Ovary (tissue), 9 donors: ENCODE measurements around the gene LYST. TPM values are rescaled to one million over a fixed set of nuclear protein-coding genes. Genes with fewer than 3 reads are reported as not detected.

Experiments
- DNase-seq, 5 donors: peaks; one replicate each; pipeline ENCODE4 v3.0.0-alpha.2; 2019 to 2020
- H3K27ac ChIP-seq, 2 donors: fragments of 200-600 bp; one replicate each; pipeline versions ENCODE4 v1.5.1 to v1.8.0; 2019 to 2022
- H3K27me3 ChIP-seq: fragments of 200-600 bp; one replicate; pipeline ENCODE4 v1.8.0; 2022
- H3K36me3 ChIP-seq: fragments of 200-600 bp; sonication (generic); one replicate; pipeline ENCODE4 v1.5.1; 2019
- H3K4me1 ChIP-seq: one replicate; pipeline ENCODE4 v1.8.1; 2013; ENCODE audit warnings: mild to moderate bottlenecking, moderate library complexity; ENCODE audit not compliant: insufficient read depth
- H3K4me3 ChIP-seq: fragments of 200-600 bp; sonication (generic); one replicate; pipeline ENCODE4 v1.5.1; 2017
- H3K9me3 ChIP-seq, 2 donors: fragments of 200-600 bp in 1 of 2; sonication (generic) in 1 of 2; one replicate each; pipeline versions ENCODE4 v1.5.1 to v1.8.1; 2013 to 2019; ENCODE audit warnings: mild to moderate bottlenecking in 1 of 2, moderate library complexity in 1 of 2
- CTCF ChIP-seq, 3 donors: fragments of 450-650 bp in 2 of 3; fragments of 200-600 bp in 1 of 3; IDR thresholded peaks; one replicate each; pipeline versions ENCODE4 v1.5.1 to v1.8.0; 2016 to 2022; ENCODE audit warnings: antibody characterized with exemption in 3 of 3, mild to moderate bottlenecking in 1 of 3
- EP300 ChIP-seq: sonication (generic); formaldehyde crosslinking; IDR thresholded peaks from one replicate; pipeline ENCODE4 v1.6.1; 2017; ENCODE audit warnings: antibody characterized with exemption
- POLR2A ChIP-seq: fragments of 450-650 bp; IDR thresholded peaks from one replicate; pipeline ENCODE4 v1.6.1; 2017; ENCODE audit warnings: antibody characterized with exemption, mild to moderate bottlenecking, moderate library complexity
- WGBS, 3 donors: extraction: QIAGEN DNeasy Blood & Tissue Kit in 1 of 3; methylation state at CpG; one replicate each; pipeline versions ENCODE4 v1.1.5 to v1.1.7; 2013 to 2017; 5-methylcytosine and 5-hydroxymethylcytosine counted together
- intact Hi-C, 4 donors: fragments of 100-400 bp; cut with DNase I; formaldehyde crosslinking; loops; one replicate each; pipeline versions ENCODE4 v1.11.0 to v1.15.1; 2022 to 2023
- polyA plus RNA-seq, 2 donors: library from polyadenylated mRNA; stranded (reverse); fragments of 200-250 nt in 1 of 2; fragments of 350-450 nt in 1 of 2; fragmentation: Illumina TruSeq in 1 of 2; extraction: RNeasy Lipid Tissue Mini Kit (QIAGEN cat#74804) in 1 of 2; gene quantifications; one replicate each; pipeline ENCODE4 v1.2.3, GENCODE V29; 2013 to 2014
- total RNA-seq, 7 donors: library from RNA; depleted of rRNA in 2 of 7; stranded (reverse); fragments of >200 nt in 2 of 7; fragmentation: NEBNext Ultra II Directional in 3 of 7; extraction: Animal tissue kit (Norgen Biotek cat#: 25700) in 3 of 7; gene quantifications; one replicate each; pipeline versions ENCODE4 v1.1.0 to v1.2.4, GENCODE V29; 2016 to 2023
- donor health status: DM: no; HTN: no; CAD: no; lungs with moderate emphysema.
- donor health status: DM: no; HTN: no; CAD: no.
- donor health status: Bipolar disorder and iron deficiency.
- donor health status: DM: yes; HTN: yes; CAD: no.
- donor health status: DM: no; HTN: no; CAD: no.
- donor health status: DM: yes; HTN: yes; CAD: no.

The LYST gene
- total and polyA plus RNA-seq, 9 donors = 6.8 to 29.2 (median 21.7) TPM

- TF ChIP-seq POLR2A = no peak
- TF ChIP-seq CTCF (IDR thresholded peaks at IDR 0.05) = no peak
- no peak for TF ChIP-seq EP300
- Histone ChIP-seq H3K27me3 (no peaks in the 10 kb centered on the region), H3K4me3 (no peak overlapping the region), H3K4me1 (no peaks in the 10 kb centered on the region), H3K9me3 (no peaks in the 10 kb centered on the region), H3K36me3 (no peaks in the 10 kb centered on the region), H3K27ac (no peak overlapping the region)
- 84 to 91% (median 90%) methylated on average over 6 of the region's 6 CpGs for WGBS, 3 donors
- DNase-seq = no peak
- intact Hi-C loops = no loop called here
Observed at GRCh38 chr1:235834620-235835019, 32.1 kb downstream of the LYST start.

GRCh38 chr1:235832011-235832410 lies 34.7 kb downstream of the LYST start:
- Histone ChIP-seq H3K36me3 (no peaks in the 10 kb centered on the region), H3K27ac (no peak overlapping the region), H3K4me1 (no peaks in the 10 kb centered on the region), H3K9me3 (no peaks in the 10 kb centered on the region), H3K4me3 (no peak overlapping the region), H3K27me3 (no peaks in the 10 kb centered on the region)
- intact Hi-C loops = no loop called here
- WGBS, 3 donors = 94 to 99% (median 95%) methylated on average over 2 of the region's 2 CpGs
- no peak for TF ChIP-seq CTCF (IDR thresholded peaks at IDR 0.05)
- TF ChIP-seq EP300 = no peak
- no peak for TF ChIP-seq POLR2A
- DNase-seq = no peak

- no peak for TF ChIP-seq CTCF (IDR thresholded peaks at IDR 0.05)
- TF ChIP-seq EP300 = no peak
- TF ChIP-seq POLR2A = no peak
- no peaks in the 10 kb centered on the region for H3K36me3 ChIP-seq
- no peak for DNase-seq
- intact Hi-C loops = no loop called here
- H3K9me3 ChIP-seq = no peaks in the 10 kb centered on the region
- WGBS, 3 donors = 81 to 87% (median 87%) methylated on average over 5 of the region's 5 CpGs
- H3K27ac ChIP-seq = no peak overlapping the region
- no peaks in the 10 kb centered on the region for H3K27me3 ChIP-seq
- H3K4me3 ChIP-seq = no peak overlapping the region
- H3K4me1 ChIP-seq = no peaks in the 10 kb centered on the region
Observed at GRCh38 chr1:235831148-235831547, 35.6 kb downstream of the LYST start.

- no peak for DNase-seq
- Histone ChIP-seq H3K4me1 (no peaks in the 10 kb centered on the region), H3K4me3 (no peak overlapping the region), H3K9me3 (no peaks in the 10 kb centered on the region), H3K27me3 (no peaks in the 10 kb centered on the region), H3K27ac (no peak overlapping the region), H3K36me3 (no peaks in the 10 kb centered on the region)
- intact Hi-C loops = no loop called here
- WGBS, 3 donors = 97 to 98% (median 97%) methylated on average over 2 of the region's 2 CpGs
- TF ChIP-seq POLR2A (no peak), CTCF (IDR thresholded peaks at IDR 0.05) (no peak), EP300 (no peak)
Observed at GRCh38 chr1:235826102-235826854, 40.4 kb downstream of the LYST start.
